Measurements from ENCODE around the gene ZBTB37.

DNA sequence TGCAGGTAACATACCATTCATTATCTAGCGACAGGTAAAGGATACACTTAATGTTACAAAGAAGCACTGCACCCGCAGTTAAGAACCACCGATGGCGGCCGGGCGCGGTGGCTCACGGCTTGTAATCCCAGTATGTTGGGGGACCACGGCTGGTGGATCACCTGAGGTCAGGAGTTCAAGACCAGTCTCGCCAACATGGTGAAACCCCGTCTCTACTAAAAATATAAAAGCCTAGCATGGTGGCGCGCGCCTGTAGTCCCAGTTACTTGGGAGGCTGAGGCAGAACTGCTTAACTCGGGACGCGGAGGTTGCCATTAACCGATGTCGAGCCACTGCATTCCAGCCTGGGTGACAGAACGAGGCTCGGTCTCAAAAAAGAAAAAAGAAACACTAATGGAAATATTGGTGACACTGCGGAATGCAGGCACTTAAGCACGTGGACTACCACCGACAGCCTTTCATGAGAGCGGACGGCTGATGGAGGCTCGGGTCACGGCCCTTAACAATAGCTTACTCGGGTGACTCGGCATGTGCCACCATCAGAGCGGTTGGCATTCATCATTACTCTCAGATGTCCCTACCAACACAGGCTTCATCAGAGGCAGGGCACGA lies 933 bp upstream of the ZBTB37 start:
- TF ChIP-seq, protein P1, sequence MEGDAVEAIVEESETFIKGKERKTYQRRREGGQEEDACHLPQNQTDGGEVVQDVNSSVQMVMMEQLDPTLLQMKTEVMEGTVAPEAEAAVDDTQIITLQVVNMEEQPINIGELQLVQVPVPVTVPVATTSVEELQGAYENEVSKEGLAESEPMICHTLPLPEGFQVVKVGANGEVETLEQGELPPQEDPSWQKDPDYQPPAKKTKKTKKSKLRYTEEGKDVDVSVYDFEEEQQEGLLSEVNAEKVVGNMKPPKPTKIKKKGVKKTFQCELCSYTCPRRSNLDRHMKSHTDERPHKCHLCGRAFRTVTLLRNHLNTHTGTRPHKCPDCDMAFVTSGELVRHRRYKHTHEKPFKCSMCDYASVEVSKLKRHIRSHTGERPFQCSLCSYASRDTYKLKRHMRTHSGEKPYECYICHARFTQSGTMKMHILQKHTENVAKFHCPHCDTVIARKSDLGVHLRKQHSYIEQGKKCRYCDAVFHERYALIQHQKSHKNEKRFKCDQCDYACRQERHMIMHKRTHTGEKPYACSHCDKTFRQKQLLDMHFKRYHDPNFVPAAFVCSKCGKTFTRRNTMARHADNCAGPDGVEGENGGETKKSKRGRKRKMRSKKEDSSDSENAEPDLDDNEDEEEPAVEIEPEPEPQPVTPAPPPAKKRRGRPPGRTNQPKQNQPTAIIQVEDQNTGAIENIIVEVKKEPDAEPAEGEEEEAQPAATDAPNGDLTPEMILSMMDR (IDR thresholded peaks at IDR 0.05 in 8 of 11, conservative IDR thresholded peaks at IDR 0.05 in 3 of 11) = no peak
- TF ChIP-seq POLR2A (IDR thresholded peaks at IDR 0.05) (no peak), POLR2AphosphoS5 (IDR thresholded peaks at IDR 0.05) (no peak)

Data from spleen (tissue), 7 donors.